Activated naive CD8-positive, alpha-beta T cell treated with anti-CD3 and anti-CD28 coated beads, Interleukin-2, amount 50 U/mL, for 16 hours (primary cell): ENCODE data around the gene GPR35.
"Not testable (repeated sequence)": the region's sequence is repeated elsewhere in the genome, so short reads cannot be mapped to it uniquely, and the experiment has no call there.

ENCODE experiments used
- DNase-seq: peaks from one replicate; pipeline ENCODE4 v3.0.0-alpha.2; 2020; ENCODE audit warnings: low read depth, low spot score

GPR35 gene

DNA sequence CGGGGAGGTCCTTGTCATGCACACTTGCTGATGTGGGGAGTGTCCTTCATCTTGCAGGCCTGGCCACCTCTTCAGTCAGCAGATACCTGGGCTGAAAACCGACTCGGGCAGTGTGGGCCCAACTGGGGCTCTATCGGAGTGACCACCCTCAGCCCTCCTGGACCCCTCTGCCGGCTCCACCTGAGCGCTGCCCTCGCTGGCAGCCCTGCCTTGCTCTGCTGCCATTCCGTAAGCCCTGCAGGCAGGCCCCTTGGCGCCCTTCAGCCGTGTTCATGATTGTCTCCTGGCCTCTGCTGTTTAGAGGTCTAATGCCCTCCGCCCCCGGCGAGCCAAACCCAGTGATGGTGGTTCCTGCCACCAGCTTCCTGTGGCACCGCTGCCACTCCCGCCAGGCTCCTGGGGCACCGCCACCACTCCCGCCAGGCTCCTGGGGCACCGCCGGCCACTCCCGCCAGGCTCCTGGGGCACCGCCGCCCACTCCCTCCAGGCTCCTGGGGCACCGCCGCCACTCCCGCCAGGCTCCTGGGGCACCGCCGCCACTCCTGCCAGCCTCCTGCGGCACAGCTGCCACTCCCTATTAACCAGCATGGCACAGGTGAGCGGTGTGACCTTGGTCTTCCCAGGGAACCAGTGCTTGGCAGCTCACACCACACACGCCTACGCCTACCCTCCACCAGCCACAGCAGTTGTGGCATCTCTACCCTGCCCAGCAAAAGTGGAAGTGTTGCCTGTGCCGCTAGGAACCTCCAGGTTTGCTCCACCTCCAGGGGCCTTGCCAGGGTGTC is 22.8 kb upstream of the GPR35 start:
- no peak for DNase-seq

DNA sequence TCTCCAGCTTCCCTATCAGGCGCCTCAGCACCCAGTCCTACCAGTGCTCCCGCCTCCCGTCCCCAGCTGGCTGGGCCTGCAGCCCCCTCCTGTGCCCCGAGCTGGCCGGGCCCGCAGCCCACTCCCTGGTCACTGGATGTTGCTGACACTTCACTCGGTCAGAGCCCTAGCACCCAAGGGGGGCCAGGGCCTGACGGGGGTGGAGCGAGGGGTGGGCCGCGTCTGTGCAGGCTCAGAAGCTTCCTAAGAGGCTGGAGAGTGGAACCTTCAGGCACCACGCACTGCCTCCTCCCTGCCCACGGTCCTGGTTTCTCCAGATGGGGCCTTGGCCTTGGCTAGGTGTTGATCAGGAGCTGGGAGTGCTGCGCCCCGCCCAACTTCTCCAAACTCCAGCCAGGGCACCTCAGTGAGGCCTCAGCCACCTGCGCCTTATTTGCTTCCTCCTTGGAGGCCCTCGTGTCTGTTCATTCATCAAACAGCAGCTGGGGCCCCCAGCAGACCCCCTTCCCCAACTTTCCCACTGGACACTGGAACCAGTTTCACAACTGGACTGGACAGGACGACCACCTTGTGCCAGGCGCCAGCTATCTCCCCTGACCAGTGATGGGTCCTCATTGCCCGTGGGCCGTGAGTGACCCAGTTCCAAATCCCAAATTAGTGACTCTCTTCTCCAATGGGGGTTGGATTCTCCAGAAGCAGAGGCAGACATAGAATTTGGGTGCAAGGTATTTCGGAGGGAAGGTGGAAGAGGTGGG is 22.0 kb upstream of the GPR35 start:
- no peak for DNase-seq

- no peak for DNase-seq
Observed at GRCh38 chr2:240603846-240604245, 21.4 kb upstream of the GPR35 start.

- DNase-seq: no peak
Observed at GRCh38 chr2:240604291-240604938, 20.9 kb upstream of the GPR35 start.

DNA sequence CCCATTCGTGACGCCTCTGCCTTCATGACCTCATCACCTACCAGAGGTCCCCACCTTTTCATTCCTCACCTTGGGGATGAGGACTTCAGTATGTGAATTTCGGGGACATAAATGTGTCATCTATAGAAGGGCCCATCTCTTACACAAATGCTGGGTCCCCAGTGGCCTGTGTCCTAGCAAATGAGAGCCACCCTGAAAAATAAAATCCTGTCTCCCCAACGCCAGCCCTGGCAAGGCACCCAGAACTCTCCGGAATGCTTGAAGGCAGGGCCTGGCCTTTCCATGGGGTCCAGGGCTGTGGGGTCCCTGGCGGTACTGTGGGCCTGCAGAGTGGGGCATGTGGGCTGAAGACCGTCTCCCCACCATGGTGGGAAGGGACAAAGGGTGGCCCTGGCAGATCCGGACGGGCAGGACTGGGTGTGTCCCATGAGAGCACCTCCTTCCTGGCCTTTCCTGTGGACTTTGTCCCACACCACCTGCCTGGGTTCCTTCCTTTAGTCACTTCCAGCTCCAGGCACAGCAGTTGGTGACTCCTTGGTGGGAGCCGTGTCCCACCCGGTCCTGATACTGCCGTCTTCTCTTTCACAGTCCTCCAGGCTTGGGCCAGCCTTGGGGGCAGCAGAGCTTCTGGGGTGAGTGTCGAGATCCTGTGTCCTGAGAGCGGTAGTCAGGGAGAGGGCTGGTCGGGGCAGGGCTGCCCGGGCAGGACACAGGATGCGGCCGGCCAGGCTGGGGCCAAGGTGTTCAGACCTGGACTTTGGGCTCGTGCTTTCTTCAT is 20.2 kb upstream of the GPR35 start:
- no peak for DNase-seq

DNA sequence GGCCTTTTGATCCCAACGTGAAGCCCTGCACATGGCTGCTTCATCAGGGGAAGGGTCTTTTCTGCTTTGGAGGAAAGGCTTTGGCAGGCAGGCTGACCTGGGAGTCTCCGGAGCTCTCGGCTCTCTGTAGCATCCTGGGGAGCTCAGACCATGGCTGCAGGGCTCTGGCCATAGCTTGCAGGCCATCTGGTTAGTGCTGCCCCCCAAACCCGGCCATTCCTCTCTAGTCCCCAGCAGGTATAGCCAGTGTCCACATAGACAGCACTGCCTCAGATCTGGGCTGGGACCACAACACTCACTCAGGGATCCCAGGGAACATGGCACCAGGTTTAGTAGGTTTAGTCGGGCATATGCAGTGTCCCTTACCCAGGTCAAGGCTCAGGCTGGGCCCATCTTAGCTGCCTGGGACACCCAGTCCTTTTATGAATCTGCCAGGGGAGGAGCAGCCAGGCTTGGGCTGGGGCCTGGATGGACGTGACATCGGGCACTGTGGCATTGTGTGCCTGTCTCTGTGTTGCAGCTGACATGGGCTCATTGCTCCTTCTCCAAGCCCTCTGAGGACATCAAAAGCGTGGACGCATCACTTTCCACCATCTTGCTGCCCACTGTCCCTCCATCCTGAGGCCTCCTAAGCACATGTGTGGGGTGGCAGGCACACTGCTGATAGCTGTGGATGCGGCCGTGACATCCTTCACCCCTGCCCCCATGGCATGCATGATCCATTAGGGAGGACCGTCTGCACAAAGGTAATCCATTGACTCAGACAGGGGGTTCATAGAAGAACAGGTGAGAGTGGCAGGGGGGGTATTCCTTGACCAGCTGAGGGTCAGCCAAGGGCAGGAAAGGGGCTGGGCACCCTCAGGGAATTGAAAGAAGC is 19.2 kb upstream of the GPR35 start:
- no peak for DNase-seq

DNA sequence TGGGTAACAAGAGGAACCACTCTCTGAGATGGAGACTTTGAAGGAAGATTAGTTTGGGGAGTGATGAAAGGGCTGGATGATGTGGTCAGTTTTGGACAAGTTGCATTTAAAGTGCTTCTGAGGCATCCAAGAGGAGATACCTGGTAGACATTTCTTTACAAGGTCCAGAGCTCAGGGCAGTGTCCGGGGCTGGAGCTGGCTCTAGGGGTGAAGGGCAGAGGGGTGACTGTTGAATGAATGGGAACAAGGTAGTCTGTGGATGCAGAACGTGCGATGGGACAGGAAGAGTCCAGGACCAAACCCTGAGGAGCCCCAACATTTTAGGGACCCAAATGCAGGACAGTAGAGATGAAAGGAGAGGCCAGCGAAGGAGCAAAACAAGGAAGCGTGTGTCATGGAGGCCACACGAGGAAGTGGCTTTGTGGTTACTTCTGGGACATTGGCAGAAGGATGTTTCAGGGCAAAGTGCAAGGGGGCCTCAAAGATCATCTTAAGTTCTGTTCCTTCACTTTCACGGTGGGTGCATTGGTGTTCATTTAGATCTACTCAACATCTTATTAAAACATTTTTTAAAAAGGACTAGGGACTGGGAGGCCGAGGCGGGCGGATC is 13.6 kb upstream of the GPR35 start:
- DNase-seq: no peak

DNA sequence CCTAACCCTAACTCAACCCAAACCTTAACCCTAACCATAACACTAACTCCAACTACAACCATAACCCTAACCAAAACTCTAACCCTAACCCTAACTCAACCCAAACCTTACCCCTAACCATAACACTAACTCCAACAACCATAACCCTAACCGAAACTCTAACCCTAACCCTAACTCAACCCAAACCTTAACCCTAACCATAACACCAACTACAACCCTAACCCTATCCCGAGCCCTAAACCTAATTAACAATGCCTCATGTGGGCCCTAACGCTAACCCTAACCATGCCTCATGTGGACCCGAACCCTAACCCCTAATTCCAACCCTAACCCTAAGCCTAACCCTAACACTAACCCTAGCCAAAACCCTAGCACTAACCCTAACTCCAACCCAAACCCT is 11.5 kb upstream of the GPR35 start:
- DNase-seq: no peak

- DNase-seq: no peak
Observed at GRCh38 chr2:240614391-240614790, 10.9 kb upstream of the GPR35 start.

DNA sequence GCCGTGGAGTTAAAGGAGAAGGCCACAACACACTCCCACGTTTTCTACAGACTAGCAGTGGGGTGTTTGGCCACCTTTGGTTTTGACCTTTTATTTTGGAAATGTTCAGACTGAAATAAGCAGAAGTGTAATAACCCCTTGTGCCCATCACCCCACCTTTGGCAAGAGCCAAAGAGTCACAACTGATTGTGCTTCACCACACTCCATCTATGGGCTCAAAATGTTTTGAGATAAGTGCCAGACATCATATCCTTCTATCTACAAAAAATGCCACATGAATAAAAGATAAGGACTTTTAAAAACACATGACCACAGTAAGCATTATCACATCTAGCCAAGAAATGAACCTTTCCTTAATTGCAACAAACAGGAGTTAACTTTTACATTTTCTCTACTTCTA is 9.9 kb upstream of the GPR35 start:
- DNase-seq: no peak

GRCh38 chr2:240615820-240616547 is 9.3 kb upstream of the GPR35 start:
- no peak for DNase-seq

- DNase-seq: not testable (repeated sequence)
Observed at GRCh38 chr2:240616860-240617666, 8.2 kb upstream of the GPR35 start.

- no peak for DNase-seq
Observed at GRCh38 chr2:240618776-240619175, 6.5 kb upstream of the GPR35 start.

DNA sequence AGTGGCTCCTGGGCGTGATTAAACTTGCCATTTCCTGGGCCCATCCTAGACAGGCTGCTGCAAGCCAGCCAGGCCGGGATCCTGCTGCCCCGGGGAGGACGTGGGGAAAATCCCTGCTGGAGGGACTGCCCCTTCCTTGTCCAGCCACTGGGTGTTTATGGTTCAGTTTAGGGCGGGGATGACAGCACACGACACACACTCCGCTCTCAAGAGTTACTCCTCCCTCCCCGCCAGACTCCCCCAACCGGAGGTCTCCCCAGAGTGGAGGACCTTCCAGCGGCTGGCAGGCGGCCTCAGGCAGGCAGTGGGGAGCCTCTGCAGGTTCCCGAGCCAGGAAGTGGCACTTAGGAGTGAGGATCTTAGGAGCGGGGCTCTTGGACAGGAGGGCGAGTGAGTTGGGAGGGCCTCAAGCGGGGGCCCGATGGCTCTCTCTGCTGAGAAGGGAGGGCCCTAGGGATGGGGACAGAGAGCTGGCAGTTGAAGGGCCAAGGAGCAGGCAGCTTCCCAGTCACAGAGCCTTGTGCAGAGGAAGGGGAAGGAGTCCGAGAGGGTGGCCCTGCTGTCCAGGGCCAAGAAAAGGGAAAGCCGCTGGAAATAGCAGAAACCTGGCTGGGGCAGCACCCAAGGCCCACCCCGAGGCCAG is 5.7 kb upstream of the GPR35 start:
- DNase-seq: no peak

DNA sequence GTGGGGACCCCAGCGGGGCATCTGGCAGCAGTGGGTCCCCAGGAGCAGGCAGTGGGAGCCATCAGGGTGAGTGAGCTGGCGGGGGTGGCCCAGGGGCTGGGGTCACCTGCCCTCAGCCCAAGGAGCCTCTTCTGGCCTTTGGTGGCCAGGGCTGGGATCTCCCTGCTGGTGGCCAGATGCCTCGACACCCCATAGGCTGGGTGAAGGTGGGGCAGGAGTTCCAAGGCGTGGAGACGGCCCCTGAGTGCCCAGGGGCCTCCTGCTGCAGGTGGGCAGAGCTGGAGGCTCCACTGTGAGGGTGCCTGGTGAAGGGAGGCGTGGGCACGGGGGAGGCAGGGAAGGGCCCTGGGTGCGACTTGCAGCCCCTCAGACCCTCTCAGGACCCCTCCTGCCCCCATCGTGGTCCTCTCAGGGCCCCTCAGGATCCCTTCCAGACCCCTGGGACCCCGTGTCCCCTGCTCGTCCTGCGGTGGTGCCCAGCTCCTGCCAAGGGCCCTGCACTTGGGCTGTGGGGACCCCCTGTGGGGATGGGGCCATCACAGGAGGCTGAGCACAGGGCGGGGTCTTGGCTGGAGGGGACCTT is 5.0 kb upstream of the GPR35 start:
- DNase-seq: no peak

DNA sequence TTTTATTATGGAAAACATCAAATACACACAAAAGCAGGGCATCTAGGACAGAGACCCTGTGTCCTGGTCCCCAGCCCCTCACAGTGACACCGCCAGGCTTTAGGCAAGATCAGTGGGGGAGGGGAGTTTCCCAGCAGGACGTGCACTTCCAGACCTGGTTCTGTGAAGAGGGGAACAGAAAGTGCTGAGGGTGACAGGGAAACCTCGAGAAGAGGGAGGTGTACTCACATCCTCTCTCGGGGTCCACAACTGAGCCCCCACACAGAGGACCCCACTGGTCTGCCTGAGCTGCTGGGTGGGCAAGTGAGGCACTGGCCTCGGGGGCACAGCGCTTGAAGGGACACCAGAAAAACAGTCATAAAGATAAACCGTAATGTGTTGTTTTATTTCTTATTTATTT is 4.4 kb upstream of the GPR35 start:
- no peak for DNase-seq

GRCh38 chr2:240622060-240622411 is 3.2 kb upstream of the GPR35 start:
- no peak for DNase-seq
